Esophagus squamous epithelium (tissue), 5 donors: Measurements from ENCODE around the gene ATXN1. TPM values are rescaled to one million over a fixed set of nuclear protein-coding genes. Genes with fewer than 3 reads are reported as not detected.
"Not testable (repeated sequence)": the region's sequence is repeated elsewhere in the genome, so short reads cannot be mapped to it uniquely, and the experiment has no call there.

Experiments used
- DNase-seq: peaks from one replicate; lab custom pipeline; 2025; lab: John Stamatoyannopoulos, UW
- H3K27ac ChIP-seq, 4 donors: fragments of 200-600 bp; sonication (generic); one replicate each; pipeline ENCODE4 v1.5.1; 2016 to 2019; ENCODE audit warnings: mild to moderate bottlenecking in 1 of 4
- H3K27me3 ChIP-seq, 4 donors: fragments of 200-600 bp; sonication (generic); 1 replicate in 3 of 4; 2 replicates in 1 of 4; pipeline versions ENCODE4 v1.5.1 to v1.6.0; 2017 to 2021; ENCODE audit warnings: antibody characterized with exemption in 1 of 4
- H3K36me3 ChIP-seq, 3 donors: fragments of 200-600 bp; sonication (generic); one replicate each; pipeline ENCODE4 v1.5.1; 2016 to 2019
- H3K4me1 ChIP-seq, 3 donors: fragments of 200-600 bp; sonication (generic); one replicate each; pipeline ENCODE4 v1.5.1; 2017 to 2019
- H3K4me3 ChIP-seq, 4 donors: fragments of 200-600 bp; sonication (generic); 1 replicate in 3 of 4; 2 replicates in 1 of 4; pipeline ENCODE4 v1.5.1; 2016 to 2019; ENCODE audit warnings: mild to moderate bottlenecking in 2 of 4, moderate library complexity in 1 of 4
- H3K9me3 ChIP-seq, 3 donors: fragments of 200-600 bp; sonication (generic); one replicate each; pipeline ENCODE4 v1.5.1; 2016 to 2019
- POLR2A ChIP-seq, 4 donors: fragments of 450-650 bp; IDR thresholded peaks; one replicate each; pipeline ENCODE4 v1.6.1; 2017; ENCODE audit warnings: antibody characterized with exemption in 4 of 4, mild to moderate bottlenecking in 4 of 4, moderate library complexity in 3 of 4
- WGBS, 2 donors: methylation state at CpG; one replicate each; pipeline ENCODE4 v1.1.5; 2018; 5-methylcytosine and 5-hydroxymethylcytosine counted together
- intact Hi-C: fragments of 100-400 bp; cut with DNase I; formaldehyde crosslinking; loops from one replicate; pipeline ENCODE4 v1.15.0; 2022
- total RNA-seq, 4 donors: library from RNA; depleted of rRNA; stranded (reverse); fragments of >200 nt; gene quantifications; one replicate each; pipeline ENCODE4 v1.1.0, GENCODE V29; 2016
- TF ChIP-seq, protein P1 (sequence below), 6 experiments: fragments of 450-650 bp in 4 of 6; fragments of 200-600 bp in 2 of 6; sonication (generic) in 2 of 6; IDR thresholded peaks; one replicate each; pipeline ENCODE4 v1.5.1; 2016 to 2019; ENCODE audit warnings: antibody characterized with exemption in 6 of 6, mild to moderate bottlenecking in 4 of 6, moderate library complexity in 4 of 6
- donor health status: DM: yes; HTN: yes; CAD: no.

ATXN1 gene
- total RNA-seq, 4 donors from 2014 or later: 17.5 to 50.5 (median 28.5) TPM

DNA sequence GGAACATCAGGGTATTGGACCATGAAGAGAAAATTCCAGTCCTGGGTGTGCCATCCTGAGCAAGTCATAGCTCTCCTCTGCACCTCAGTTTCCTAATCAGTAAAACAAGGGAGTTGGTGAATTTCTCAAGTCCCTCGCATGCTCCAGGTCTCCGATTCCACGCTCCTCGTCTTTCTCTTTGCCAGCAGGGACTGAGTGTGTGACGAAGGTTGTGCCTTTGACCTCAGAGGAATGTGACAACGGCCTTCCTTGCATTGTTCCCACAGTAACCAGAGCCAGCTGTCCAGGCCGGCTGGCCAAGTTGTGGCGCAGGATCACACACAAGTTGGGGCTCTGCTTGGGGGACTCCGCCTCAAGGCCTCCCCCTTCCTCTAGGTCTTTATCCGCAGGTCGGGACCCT, 217.3 kb downstream of the ATXN1 start:
- Histone ChIP-seq H3K27ac (peak overlapping the region in 2 of 4 donors; percentile 41 to 44), H3K27me3 (no peaks in the 10 kb centered on the region), H3K4me1 (peaks cover 0 to 26% (median 0%) of the 10 kb centered on the region in 3 donors), H3K4me3 (no peak overlapping the region), H3K9me3 (no peaks in the 10 kb centered on the region), H3K36me3 (peaks cover 0 to 34% (median 0%) of the 10 kb centered on the region in 3 donors)
- no peak for TF ChIP-seq POLR2A (IDR thresholded peaks at IDR 0.05)
- TF ChIP-seq, protein P1, sequence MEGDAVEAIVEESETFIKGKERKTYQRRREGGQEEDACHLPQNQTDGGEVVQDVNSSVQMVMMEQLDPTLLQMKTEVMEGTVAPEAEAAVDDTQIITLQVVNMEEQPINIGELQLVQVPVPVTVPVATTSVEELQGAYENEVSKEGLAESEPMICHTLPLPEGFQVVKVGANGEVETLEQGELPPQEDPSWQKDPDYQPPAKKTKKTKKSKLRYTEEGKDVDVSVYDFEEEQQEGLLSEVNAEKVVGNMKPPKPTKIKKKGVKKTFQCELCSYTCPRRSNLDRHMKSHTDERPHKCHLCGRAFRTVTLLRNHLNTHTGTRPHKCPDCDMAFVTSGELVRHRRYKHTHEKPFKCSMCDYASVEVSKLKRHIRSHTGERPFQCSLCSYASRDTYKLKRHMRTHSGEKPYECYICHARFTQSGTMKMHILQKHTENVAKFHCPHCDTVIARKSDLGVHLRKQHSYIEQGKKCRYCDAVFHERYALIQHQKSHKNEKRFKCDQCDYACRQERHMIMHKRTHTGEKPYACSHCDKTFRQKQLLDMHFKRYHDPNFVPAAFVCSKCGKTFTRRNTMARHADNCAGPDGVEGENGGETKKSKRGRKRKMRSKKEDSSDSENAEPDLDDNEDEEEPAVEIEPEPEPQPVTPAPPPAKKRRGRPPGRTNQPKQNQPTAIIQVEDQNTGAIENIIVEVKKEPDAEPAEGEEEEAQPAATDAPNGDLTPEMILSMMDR (IDR thresholded peaks at IDR 0.05): no peak
- intact Hi-C loops: no loop called here
- 56 to 67% methylated on average over 6 to 7 of the region's 11 CpGs for WGBS, 2 donors
- DNase-seq: no peak

DNA sequence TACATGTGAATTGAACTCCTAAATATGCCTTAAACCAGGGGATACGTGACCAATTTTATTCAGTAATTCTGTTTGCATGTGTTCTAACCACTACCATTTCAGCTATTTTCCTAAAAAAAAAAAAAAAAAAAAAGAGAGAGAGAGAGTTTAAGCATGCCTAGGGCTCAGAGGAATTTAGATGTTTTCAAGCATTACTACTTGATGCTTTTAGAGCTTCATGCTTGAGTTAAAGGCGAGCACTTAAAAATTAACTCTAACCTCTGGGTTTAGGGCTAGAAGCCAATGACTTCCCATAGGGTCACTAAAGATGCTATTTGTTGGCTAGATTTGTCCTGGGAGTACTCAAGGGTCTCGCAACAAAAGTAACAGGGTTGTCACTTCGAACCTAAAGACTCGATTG, 217.7 kb downstream of the ATXN1 start:
- WGBS, 2 donors: 86 to 87% methylated on average over 5 of the region's 5 CpGs
- TF ChIP-seq POLR2A (IDR thresholded peaks at IDR 0.05): no peak
- TF ChIP-seq, protein P1 (IDR thresholded peaks at IDR 0.05): no peak
- no peak overlapping the region for H3K4me3 ChIP-seq
- no peaks in the 10 kb centered on the region for H3K27me3 ChIP-seq
- intact Hi-C loops: no loop called here
- H3K36me3 ChIP-seq: peaks cover 0 to 30% (median 0%) of the 10 kb centered on the region in 3 donors
- peaks cover 0 to 26% (median 0%) of the 10 kb centered on the region in 3 donors for H3K4me1 ChIP-seq
- peak overlapping the region in 1 of 4 donors; percentile 44 for H3K27ac ChIP-seq
- no peaks in the 10 kb centered on the region for H3K9me3 ChIP-seq
- DNase-seq: no peak

DNA sequence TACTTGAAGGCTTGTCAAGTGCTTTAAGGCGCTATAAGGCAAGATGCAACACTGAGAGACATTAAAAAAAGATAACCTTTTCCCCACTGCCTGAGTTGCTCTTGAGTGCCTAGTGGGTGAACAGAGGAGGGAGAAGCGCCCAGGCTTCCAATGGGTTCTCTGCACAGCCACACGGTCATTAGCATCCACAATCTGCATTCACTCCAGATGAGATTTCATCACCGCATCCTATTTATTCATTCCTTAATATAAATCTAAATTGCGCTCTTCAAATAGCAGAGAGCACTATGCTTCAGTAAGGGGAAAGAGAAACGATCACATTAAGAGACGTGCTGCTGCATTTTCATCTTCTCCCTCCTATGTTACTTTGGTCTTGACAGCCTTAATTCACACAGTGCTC, 219.2 kb downstream of the ATXN1 start:
- DNase-seq: no peak

DNA sequence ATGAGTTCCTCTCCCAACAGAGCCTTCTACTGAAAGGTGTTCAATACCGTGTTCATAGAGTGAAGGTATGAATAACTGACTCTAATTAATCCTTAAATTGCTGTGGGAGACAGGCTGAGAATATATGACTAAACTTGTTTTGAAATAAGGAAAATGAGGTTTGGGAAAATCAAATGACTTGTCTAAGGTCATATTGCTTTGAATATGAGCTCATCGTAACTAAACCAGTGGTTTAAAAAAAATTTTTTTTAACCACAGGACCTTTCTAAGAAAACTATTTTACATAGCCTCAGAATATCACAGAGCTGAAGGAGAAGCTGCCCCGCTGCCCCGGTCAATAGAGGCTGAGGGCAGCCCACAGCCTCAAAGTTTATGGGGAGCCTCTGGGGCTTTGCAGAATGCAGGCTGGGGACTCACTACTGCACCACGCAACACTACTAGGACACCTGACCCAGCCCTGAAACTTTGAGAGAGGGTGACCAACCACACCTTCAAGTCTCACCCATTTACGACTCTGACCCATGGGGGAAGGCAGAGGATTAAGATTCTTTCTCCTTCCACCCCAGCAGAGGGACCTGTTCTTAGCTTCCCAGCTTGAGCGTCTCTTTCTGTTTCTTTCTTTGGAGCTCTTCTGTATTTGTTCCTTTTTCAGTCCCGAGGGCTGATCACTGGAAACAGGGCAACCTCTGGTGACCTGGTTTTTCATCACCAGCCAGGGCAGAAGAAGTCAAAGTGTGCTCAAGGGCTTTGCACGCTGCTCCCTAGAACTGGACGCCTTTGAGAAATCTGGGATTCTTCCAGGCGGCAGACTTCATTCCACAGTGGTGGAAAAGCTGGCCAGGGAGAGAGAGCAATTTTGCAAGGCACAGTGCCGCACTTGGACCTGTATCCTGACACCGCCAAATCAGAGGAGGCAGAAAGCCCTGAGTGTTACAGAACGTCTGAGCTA, 220.2 kb downstream of the ATXN1 start:
- no peaks in the 10 kb centered on the region for H3K9me3 ChIP-seq
- 70 to 81% methylated on average over 10 to 12 of the region's 14 CpGs for WGBS, 2 donors
- no peak for DNase-seq
- H3K27me3 ChIP-seq: no peaks in the 10 kb centered on the region
- H3K36me3 ChIP-seq: peaks cover 0 to 15% (median 0%) of the 10 kb centered on the region in 3 donors
- intact Hi-C loops: no loop called here
- peak overlapping the region in 3 of 4 donors; percentile 21 to 54 (median 40) for H3K27ac ChIP-seq
- no peak overlapping the region for H3K4me3 ChIP-seq
- TF ChIP-seq POLR2A (IDR thresholded peaks at IDR 0.05): no peak
- TF ChIP-seq, protein P1 (IDR thresholded peaks at IDR 0.05): no peak
- H3K4me1 ChIP-seq: peaks cover 0 to 26% (median 0%) of the 10 kb centered on the region in 3 donors

More for the DNA sequence above, 219.2 kb downstream of the ATXN1 start:
- intact Hi-C loops: no loop called here
- peaks cover 0 to 18% (median 0%) of the 10 kb centered on the region in 3 donors for H3K36me3 ChIP-seq
- H3K4me3 ChIP-seq: no peak overlapping the region
- H3K27me3 ChIP-seq: no peaks in the 10 kb centered on the region
- 89 to 92% methylated on average over 7 of the region's 7 CpGs for WGBS, 2 donors
- H3K9me3 ChIP-seq: no peaks in the 10 kb centered on the region
- H3K4me1 ChIP-seq: peaks cover 0 to 26% (median 0%) of the 10 kb centered on the region in 3 donors
- TF ChIP-seq, protein P1 (IDR thresholded peaks at IDR 0.05): no peak
- peak overlapping the region in 3 of 4 donors; percentile 21 to 55 (median 54) for H3K27ac ChIP-seq

DNA sequence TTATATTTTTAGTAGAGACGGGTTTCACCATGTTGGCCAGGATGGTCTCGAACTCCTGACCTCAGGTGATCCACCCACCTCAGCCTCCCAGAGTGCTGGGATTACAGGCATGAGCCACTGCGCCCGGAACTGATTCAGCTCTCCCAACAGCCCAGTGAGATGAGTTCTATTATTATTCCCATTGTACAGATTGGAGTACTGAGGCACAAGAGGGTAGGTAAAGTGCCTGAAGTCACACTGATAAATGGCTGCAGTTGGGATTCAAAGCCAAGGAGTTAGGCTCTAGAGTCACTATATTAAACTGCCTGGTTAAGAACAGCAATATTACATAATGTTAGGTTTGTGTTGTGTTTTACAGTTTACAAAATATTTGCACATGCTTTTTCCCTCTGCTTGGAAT, 220.9 kb downstream of the ATXN1 start:
- H3K9me3 ChIP-seq, DNase-seq, H3K27ac ChIP-seq, H3K4me3 ChIP-seq, intact Hi-C loops, H3K27me3 ChIP-seq: not testable (repeated sequence)
- Histone ChIP-seq H3K36me3 (peaks cover 0 to 11% (median 0%) of the 10 kb centered on the region in 3 donors), H3K4me1 (peaks cover 0 to 26% (median 0%) of the 10 kb centered on the region in 3 donors)
- 90 to 98% methylated on average over 3 to 4 of the region's 4 CpGs for WGBS, 2 donors
